Measurements from ENCODE around the gene GYG1.

The GYG1 gene

DNA sequence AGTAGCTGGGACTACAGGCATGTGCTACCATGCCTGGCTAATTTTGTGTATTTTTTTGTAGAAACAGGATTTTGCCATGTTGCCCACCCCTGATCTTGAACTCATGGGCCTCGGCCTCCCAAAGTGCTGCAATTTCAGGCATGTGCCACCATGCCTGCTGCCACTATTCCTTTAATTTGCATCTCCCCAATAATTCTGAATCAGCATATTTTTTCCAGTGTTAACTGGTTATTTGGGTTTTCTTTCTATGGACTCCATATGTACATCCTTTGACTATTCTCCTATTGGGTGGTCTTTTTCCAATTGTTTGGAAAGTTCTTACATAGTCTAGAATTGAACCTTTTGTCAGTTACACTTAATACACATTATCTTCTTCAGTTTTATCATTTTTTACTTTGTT is 66.9 kb downstream of the GYG1 start:
- CTCF ChIA-PET = no interaction called here
- TF ChIP-seq ZNF384 (IDR thresholded peaks at IDR 0.05) (no peak), HDGF (IDR thresholded peaks at IDR 0.05; ENCODE audit: borderline replicate concordance) (no peak), BHLHE40 (IDR thresholded peaks at IDR 0.05; ENCODE audit: borderline replicate concordance) (no peak), NFRKB (IDR thresholded peaks at IDR 0.05) (no peak)
- POLR2A ChIA-PET = no interaction called here
- DNase-seq (ENCODE audit: extremely low spot score) = no peak

DNA sequence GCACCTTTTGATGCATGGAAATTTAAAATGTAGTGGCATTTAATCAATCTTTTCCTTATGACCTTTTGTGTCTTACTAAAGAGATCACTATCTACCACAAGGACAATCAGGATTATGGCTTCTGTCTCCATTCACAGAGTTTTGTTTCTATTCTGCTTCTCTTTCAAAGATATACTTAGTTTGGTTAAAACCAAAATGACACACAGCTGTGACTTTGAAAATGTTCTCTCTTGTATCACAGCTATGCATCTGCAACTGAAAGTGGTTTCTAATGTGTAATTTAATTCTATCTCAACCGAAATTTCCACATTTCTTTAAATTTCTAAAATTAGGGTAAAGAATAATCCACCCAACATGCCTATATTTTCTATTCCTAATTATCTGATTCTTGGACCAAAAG is 67.3 kb downstream of the GYG1 start:
- TF ChIP-seq BHLHE40 (IDR thresholded peaks at IDR 0.05; ENCODE audit: borderline replicate concordance) (no peak), ELF4 (IDR thresholded peaks at IDR 0.05) (no peak), SUZ12 (IDR thresholded peaks at IDR 0.05) (no peak), FOXM1 (IDR thresholded peaks at IDR 0.05; ENCODE audit: borderline replicate concordance) (no peak), FOXK2 (IDR thresholded peaks at IDR 0.05) (no peak)
- ChIA-PET POLR2A (no interaction called here), CTCF (no interaction called here)
- DNase-seq (ENCODE audit: extremely low spot score) = no peak

DNA sequence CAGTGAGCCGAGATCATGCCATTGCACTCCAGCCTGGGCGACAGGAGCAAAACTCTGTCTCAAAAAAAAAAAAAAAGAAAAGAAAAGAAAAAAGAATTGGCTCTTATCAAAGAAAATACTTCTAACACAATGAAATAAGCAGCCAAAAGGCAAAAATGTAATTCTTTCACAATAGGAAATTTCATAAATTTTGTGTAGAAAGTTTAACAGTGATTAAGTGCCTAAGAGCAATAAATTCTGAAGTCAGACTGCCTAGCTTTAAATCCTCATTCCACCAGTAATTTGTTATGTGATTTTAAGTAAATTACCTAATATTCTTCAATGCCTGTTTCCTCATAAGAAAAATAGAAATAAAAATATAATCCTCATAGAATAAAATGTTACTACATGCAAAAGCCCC is 70.4 kb downstream of the GYG1 start:
- ChIA-PET CTCF (interaction anchor here (0.5 kb wide), 1 partner anchor 344 kb away, joined by 6 read pairs; no protein-coding TSS in a partner anchor), POLR2A (no interaction called here)
- no peak for TF ChIP-seq SUZ12 (IDR thresholded peaks at IDR 0.05)
- TF ChIP-seq NFRKB (IDR thresholded peaks at IDR 0.05) = no peak
- TF ChIP-seq LEF1 (IDR thresholded peaks at IDR 0.05; ENCODE audit: borderline replicate concordance) = no peak
- TF ChIP-seq, protein P1, sequence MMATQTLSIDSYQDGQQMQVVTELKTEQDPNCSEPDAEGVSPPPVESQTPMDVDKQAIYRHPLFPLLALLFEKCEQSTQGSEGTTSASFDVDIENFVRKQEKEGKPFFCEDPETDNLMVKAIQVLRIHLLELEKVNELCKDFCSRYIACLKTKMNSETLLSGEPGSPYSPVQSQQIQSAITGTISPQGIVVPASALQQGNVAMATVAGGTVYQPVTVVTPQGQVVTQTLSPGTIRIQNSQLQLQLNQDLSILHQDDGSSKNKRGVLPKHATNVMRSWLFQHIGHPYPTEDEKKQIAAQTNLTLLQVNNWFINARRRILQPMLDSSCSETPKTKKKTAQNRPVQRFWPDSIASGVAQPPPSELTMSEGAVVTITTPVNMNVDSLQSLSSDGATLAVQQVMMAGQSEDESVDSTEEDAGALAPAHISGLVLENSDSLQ (IDR thresholded peaks at IDR 0.05) = no peak
- no peak for TF ChIP-seq TARDBP (IDR thresholded peaks at IDR 0.05)
- no peak for TF ChIP-seq HDGF (IDR thresholded peaks at IDR 0.05; ENCODE audit: borderline replicate concordance)
- TF ChIP-seq FOXK2 (IDR thresholded peaks at IDR 0.05) = no peak
- no peak for TF ChIP-seq BHLHE40 (IDR thresholded peaks at IDR 0.05; ENCODE audit: borderline replicate concordance)
- TF ChIP-seq ZNF384 (IDR thresholded peaks at IDR 0.05) = no peak
- TF ChIP-seq SP1 (IDR thresholded peaks at IDR 0.05) = no peak
- no peak for TF ChIP-seq ARNT (IDR thresholded peaks at IDR 0.05)
- TF ChIP-seq FOXM1 (IDR thresholded peaks at IDR 0.05; ENCODE audit: borderline replicate concordance) = no peak
- no peak for TF ChIP-seq ELF4 (IDR thresholded peaks at IDR 0.05)
- TF ChIP-seq L3MBTL2 (conservative IDR thresholded peaks at IDR 0.05) = no peak
- no peak for TF ChIP-seq FOXA1 (IDR thresholded peaks at IDR 0.05)
- TF ChIP-seq CTBP1 (IDR thresholded peaks at IDR 0.05; ENCODE audit: borderline replicate concordance) = no peak
- no peak for DNase-seq (ENCODE audit: extremely low spot score)

DNA sequence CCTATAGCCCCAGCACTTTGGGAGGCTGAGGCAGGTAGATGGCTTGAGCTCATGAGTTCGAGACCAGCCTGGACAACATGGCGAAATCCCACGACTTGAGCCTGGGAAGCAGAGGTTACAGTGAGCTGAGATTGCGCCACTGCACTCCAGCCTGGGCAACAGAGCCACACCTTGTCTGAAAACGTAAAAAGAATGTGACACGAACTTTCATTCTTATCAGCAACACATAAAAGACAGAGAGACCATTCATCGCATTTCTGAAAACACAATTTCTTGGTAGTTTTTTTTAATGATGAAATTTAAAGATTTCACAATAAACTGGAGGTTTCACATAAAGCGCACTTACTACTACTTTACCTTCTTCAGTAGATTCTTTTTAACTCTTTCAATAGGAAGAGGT is 76.5 kb downstream of the GYG1 start:
- CTCF ChIA-PET = no interaction called here
- DNase-seq (ENCODE audit: extremely low spot score) = no peak
- POLR2A ChIA-PET = no interaction called here
- TF ChIP-seq ZNF384 (IDR thresholded peaks at IDR 0.05) (no peak), SUZ12 (IDR thresholded peaks at IDR 0.05) (no peak), ARNT (IDR thresholded peaks at IDR 0.05) (no peak), TARDBP (IDR thresholded peaks at IDR 0.05) (no peak), FOXA1 (IDR thresholded peaks at IDR 0.05) (no peak), CTBP1 (IDR thresholded peaks at IDR 0.05; ENCODE audit: borderline replicate concordance) (no peak), L3MBTL2 (conservative IDR thresholded peaks at IDR 0.05) (no peak), FOXM1 (IDR thresholded peaks at IDR 0.05; ENCODE audit: borderline replicate concordance) (no peak), BHLHE40 (IDR thresholded peaks at IDR 0.05; ENCODE audit: borderline replicate concordance) (no peak), SP1 (IDR thresholded peaks at IDR 0.05) (no peak), HDGF (IDR thresholded peaks at IDR 0.05; ENCODE audit: borderline replicate concordance) (no peak), LEF1 (IDR thresholded peaks at IDR 0.05; ENCODE audit: borderline replicate concordance) (no peak), ELF4 (IDR thresholded peaks at IDR 0.05) (no peak)
- TF ChIP-seq, protein P1 (IDR thresholded peaks at IDR 0.05) = no peak
